A673 (cell line): ENCODE data around the gene KRT77.

ENCODE experiments used
- EZH2 ChIP-seq: fragments of 200-600 bp; sonication (generic); IDR thresholded peaks from 2 replicates; pipeline ENCODE4 v1.6.1; 2017; ENCODE audit warnings: borderline replicate concordance, low read depth, mild to moderate bottlenecking, mixed read lengths, antibody characterized with exemption, low read length; ENCODE audit not compliant: poor library complexity, severe bottlenecking
- TF ChIP-seq, protein P1 (sequence below): fragments of 300-800, 200-600 bp; sonication (generic); conservative IDR thresholded peaks from 2 replicates; pipeline ENCODE4 v1.5.1; 2017; ENCODE audit warnings: low read depth, mild to moderate bottlenecking, antibody characterized with exemption, low read length, moderate library complexity, mixed read lengths

DNA sequence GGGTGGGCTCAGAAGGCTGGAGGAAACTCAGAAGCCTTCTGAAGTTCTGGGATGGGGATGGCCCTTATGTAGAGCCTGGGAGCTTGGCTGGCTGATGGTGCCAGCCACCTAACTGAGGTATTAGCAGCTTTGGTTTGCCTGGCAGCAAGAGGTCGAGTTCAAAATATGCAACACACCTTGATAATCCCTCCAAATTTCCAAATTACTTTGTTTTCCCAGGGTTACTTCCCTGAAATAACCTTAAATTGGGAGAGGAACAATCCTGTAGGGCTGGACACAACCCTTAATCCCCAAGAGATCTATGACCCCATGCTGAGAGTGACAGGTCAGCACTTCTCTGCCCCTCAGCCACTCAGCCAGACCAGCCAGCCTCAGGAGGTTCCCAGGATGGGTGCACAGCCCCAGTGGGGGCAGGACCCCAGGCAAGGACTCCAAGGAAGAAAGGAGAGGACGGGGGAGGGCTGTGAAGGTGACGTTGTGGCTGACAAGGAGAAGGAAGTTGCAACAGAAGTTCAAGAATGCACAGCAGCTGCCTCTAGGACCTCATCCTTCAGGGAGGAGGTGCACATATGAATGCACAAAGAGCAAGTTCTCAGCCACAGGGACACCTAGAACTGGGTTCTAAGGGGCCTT is 18.6 kb upstream of the KRT77 start:
- TF ChIP-seq, protein P1, sequence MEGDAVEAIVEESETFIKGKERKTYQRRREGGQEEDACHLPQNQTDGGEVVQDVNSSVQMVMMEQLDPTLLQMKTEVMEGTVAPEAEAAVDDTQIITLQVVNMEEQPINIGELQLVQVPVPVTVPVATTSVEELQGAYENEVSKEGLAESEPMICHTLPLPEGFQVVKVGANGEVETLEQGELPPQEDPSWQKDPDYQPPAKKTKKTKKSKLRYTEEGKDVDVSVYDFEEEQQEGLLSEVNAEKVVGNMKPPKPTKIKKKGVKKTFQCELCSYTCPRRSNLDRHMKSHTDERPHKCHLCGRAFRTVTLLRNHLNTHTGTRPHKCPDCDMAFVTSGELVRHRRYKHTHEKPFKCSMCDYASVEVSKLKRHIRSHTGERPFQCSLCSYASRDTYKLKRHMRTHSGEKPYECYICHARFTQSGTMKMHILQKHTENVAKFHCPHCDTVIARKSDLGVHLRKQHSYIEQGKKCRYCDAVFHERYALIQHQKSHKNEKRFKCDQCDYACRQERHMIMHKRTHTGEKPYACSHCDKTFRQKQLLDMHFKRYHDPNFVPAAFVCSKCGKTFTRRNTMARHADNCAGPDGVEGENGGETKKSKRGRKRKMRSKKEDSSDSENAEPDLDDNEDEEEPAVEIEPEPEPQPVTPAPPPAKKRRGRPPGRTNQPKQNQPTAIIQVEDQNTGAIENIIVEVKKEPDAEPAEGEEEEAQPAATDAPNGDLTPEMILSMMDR = no peak
- TF ChIP-seq EZH2 = no peak
